Measurements from ENCODE around the gene CPNE2.
"Not testable (repeated sequence)": the region's sequence is repeated elsewhere in the genome, so short reads cannot be mapped to it uniquely, and the experiment has no call there.

Gene CPNE2

DNA sequence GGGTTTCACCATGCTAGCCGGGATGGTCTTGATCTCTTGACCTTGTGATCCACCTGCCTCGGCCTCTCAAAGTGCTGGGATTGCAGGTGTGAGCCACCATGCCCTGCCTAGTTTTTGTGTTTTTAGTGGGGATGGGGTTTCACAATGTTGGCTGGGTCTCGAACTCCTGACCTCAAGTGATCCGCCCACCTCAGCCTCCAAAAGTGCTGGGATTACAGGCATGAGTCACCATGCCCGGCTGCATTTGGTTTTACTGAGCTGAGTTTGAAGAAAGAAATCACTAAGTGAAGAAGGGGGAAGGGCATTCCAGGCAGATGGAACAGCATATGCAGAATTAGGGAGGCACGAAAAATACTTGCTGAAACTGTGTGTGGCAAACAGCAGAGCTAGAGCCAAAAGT, 7.6 kb downstream of the CPNE2 start:
- DNase-seq = not testable (repeated sequence)

GRCh38 chr16:57100445-57100844, 8.1 kb downstream of the CPNE2 start:
- no peak for DNase-seq

DNA sequence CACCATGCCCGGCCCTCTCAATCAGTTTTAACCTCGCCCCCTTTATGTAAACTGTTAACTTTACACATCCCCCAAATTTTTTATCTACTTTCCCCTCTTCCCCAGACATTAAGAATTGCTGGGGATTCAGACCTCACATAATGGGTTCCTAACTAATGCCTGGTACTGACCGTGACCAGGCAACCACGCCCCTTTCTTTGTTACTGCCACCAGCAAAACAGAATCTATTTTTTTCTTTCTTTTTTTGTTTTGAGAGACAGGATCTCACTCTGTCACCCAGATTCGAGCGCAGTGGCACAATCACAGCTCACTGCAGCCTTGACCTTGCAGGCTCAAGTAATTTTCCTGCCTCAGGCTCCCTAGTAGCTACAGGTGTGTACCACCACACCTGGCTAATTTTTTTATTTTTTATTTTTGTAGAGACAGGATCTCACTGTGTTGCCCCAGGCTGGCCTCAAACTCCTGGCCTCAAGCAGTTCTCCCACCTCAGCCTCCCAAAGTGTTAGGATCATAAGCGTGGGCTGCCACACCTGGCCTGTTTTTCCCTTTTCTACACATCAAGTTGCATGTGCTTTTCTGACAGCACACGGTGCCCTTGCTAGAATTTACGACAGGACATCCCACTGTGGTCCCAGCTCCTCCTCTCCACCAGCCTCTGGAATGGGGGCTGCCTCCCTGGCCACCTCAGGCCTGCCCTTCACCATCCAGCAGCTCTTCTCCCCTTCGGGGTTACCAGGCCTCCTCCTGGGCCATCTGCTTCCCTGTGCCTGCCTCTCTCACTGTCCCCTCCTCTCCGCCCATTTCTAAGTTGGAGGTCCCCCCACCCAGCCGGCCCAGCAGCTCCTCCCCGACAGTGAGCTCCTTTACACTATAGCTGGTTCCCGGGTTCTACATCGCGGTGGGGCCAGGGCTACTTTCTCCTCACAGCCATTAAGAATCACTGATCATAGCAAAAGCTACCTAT, 10.8 kb downstream of the CPNE2 start:
- no peak for DNase-seq

GRCh38 chr16:57104706-57105105, 12.3 kb downstream of the CPNE2 start:
- no peak for DNase-seq

DNA sequence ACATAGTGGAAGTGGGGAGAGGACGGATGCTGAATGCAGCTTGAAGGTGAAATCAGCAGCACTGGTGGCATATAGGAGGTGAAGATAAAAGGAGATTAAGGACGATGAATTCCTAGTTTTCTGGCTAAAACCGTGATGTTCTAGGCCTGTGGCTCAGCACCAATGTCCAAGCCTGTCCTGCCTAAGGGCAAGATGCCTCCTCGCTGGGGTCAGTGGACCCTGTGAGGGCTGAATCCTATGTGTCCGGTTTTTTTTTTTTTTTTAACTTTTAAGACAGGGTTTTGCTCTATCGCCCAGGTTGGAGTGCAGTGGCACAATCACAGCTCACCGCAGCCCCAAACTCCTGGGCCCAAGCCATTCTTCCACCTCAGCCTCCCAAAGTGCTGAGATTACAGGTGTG, 12.8 kb downstream of the CPNE2 start:
- DNase-seq = no peak

GRCh38 chr16:57106767-57107166, 14.4 kb downstream of the CPNE2 start:
- no peak for DNase-seq

- DNase-seq = no peak
These were observed 15.0 kb downstream of the CPNE2 start for GRCh38 chr16:57107321-57107922.

- no peak for DNase-seq
These were observed 16.0 kb downstream of the CPNE2 start for GRCh38 chr16:57108432-57108831.

DNA sequence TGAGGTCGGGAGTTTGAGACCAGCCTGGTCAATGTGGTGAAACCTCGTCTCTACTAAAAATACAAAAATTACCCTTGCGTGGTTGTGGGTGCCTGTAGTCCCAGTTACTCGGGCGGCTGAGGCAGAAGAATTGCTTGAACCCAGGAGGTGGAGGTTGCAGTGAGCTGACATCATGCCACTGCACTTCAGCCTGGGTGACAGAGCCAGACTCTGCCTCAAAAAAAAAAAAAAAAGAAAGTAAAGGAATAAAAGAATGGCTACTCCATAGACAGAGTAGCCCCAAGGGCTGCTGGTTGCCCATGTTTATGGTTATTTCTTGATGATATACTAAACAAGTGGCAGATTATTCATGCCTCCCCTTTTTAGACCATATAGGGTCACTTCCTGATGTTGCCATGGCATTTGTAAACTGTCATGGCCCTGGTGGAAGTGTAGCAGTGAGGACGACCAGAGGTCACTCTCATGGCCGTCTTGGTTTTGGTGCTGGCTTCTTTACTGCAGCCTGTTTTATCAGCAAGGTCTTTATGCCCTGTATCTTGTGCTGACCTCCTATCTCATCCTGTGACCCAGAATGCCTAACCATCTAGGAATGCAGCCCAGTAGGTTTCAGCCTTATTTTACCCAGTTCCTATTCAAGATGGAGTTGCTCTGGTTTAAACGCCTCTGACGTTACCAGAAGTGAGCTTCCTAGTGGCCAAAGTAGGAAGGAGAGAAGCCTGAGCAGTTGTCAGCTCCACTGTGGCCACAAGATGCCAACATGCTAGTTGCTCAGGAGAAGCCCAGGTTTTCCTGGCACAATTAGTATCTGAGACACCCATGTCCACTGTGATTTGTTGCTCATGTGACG, 17.1 kb downstream of the CPNE2 start:
- not testable (repeated sequence) for DNase-seq

- DNase-seq = no peak
These were observed 18.6 kb downstream of the CPNE2 start for GRCh38 chr16:57110937-57111336.

GRCh38 chr16:57111420-57111819, 19.0 kb downstream of the CPNE2 start:
- DNase-seq = no peak

DNA sequence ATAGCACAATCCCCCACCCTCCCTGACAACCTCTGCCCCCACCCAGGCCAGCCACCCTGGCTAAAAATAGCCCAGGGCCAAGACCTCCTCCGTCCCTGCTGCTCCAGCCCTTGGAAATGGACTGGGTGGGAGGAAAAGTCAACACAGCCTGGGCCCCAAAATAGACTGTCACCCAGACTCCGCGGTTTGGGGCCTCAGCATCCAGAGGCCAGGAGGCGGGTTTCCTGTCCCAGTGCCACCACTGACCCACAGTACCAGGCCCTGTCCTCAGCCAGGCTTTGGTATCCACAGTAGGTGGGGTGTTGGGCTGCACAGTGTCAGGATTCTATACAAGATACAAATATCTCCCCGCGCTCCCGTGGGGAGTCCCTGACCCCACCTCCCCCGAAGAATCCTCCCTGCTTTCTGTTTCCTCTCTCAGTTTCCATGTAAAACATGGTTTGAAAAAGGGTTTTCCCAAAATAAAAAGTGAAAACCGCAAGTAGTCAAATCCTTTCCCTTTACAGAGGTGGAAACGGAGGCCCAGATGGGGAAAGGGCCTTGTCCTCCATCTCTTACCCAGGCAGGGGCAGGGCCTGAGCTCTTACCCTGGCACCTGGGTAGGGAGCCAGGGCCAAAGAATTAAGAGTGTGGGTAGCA, 20.1 kb downstream of the CPNE2 start:
- DNase-seq = no peak

- DNase-seq = no peak
These were observed 20.7 kb downstream of the CPNE2 start for GRCh38 chr16:57113042-57113453.

GRCh38 chr16:57113664-57114063, 21.3 kb downstream of the CPNE2 start:
- DNase-seq = no peak

DNA sequence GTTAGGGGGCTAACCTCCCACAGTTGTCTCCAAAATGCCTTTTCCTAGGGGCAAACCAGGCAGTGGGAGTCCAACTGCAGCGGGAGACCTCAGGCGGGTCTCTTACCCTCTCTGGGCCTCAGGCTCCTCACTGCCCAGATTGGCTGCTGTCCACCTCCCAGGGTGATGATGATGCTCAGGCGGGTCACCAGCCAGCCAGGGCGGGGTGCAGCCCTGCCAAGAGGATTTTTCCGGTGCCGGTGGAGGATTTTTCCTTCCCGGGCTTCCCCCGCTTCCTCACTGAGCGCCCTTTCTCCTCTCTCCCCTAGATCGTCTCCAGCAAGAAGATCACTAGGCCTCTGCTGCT, 22.8 kb downstream of the CPNE2 start:
- no peak for DNase-seq

DNA sequence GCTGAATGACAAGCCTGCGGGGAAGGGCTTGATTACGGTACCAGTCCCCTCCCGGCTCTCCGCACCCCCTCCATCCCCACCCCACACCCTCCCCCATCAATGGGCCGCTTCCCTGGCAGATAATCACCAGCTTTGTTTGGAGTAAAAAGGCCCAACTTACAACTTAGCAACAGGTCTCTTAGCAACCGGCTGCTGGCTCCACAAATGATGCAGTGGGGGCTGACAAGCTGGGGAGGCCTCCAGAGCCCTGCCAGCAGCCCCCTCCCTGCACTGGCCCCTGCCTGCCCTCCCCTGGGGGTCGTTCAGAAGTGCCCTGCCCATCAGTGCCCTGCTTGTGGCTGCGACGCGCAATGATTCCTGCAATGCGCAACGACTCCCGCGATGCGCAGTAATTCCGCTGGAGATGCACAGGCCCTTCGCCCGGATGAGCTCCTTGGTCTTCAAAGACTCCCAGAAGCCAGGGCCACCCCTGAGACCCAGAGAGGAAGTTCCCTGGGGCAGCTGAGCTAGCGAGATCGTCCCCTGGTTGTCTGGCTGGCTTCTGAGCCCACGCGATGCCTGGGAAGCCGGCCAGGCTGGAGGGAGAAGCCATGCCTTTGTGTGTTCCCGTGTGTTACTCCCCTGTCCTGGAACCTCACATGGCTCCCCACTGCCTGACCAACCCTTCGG, 23.3 kb downstream of the CPNE2 start:
- DNase-seq = no peak

- DNase-seq = no peak
These were observed 26.2 kb downstream of the CPNE2 start for GRCh38 chr16:57118461-57119084.

DNA sequence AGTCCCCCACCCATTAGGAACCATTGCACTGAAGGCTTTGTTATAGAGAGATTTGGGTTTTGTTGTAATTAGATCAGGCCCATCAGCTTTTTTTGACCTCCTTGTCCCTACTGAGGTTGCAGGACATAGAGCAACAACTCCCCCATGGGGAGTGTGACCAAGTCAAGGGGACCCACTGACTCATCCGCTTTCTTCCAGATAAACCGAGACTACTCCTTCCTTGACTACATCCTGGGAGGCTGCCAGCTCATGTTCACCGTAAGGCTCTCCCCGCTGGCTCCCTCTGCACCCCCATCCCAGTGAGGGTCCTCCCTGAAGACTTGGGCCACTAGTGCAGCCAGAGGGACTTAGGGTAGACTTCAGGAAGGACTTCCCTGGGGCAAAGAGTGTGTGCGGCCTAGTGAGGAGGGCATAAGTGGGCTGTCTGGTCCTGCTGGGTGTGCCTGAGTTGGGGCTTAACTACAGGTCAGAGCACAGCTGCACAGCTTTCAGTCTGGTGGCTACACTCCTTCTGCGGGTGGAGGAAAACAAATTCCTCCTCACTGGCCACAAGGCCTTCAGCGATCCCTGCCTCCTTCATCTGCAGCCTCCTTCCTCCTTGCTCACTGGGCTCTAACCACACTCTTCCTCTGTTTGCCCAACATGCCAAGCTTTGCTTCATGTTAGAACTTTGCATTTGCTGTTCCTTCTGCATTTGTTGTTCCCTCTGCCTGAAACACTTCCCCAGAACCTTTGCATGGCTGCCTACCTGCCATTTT, 31.0 kb downstream of the CPNE2 start:
- DNase-seq = no peak

DNA sequence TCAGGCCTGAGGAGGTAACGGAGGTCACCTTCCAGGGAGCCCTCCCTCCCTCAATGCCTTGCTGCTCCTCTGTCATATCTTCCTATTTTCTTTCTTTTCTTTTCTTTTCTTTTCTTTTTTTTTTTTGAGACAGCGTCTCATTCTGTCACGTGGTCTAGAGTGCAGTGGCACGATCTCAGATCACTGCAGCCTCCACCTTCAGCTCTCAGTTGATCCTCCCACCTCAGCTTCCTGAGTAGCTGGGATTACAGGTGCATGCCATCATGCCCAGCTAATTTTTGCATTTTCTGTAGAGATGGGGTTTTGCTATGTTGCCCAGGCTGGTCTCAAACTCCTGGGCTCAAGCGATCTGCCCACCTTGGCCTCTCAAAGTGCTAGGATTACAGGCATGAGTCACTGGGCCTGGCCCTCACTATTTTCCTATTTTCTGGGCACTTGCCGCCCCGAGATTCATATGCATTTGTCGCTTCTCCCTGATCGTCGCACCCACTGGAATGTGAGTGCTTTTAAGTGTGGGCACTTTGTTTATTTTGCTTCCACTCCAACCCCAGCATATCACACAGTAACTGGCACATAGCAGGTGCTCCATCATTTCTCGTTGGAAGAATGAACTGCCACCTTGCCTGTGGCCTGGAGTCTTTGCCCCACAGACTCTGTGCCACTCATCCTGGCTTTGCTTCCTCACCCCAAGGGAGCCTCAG, 31.7 kb downstream of the CPNE2 start:
- no peak for DNase-seq

DNA sequence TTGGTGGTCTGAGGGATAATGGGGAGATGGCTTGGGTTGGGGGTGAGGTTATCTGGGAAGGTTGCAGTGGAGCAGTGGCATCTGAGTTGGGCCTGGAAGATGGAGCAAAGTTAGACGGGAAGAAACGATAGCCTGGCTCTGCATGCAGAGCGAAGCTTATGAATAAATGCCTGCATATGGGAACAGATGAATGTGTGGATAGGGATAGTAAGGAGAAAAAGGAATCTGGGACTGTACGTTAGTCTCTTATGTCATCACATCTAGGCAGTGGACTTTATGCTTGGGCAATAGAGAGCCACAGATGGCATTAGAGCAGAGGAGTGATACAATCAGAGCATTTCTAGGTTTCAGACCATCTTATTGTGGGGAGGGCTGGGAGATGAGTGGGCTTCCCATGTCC, 33.0 kb downstream of the CPNE2 start:
- DNase-seq = no peak

GRCh38 chr16:57125969-57126368, 33.6 kb downstream of the CPNE2 start:
- DNase-seq = no peak
